SK-N-MC (cell line): Measurements from ENCODE around the gene FXYD5.

Experiments used
- EZH2 ChIP-seq: fragments of 200-600 bp; sonication (generic); IDR thresholded peaks from one replicate; pipeline ENCODE4 v1.6.1; 2017; ENCODE audit warnings: antibody characterized with exemption
- POLR2AphosphoS5 ChIP-seq: IDR thresholded peaks from 2 replicates; pipeline ENCODE4 v1.6.1; 2012; ENCODE audit warnings: mild to moderate bottlenecking, low read depth, low read length, borderline replicate concordance

DNA sequence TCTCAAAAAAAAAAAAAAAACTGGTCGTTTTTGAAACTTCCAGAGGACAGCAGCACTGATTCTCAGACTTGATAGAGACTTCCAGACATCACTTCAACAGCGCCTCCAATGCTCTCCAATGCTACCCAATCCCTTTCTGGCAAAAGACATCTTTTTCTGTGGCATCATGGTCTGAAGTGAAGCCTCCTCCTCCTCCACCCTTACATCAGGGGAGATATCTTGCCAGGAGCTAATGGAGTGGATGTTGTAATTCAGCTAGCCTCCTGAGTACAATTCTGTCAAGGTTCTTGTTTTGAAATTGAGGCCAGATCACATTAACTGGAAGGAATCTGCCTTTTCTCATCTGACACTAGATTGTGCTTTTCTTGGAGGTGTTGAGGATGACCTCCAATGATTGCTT lies 24.2 kb downstream of the FXYD5 start:
- TF ChIP-seq POLR2AphosphoS5 (no peak), EZH2 (no peak)
